H9 (cell line): ENCODE results near the gene BEX2. TPM values are rescaled to one million over a fixed set of nuclear protein-coding genes. Genes with fewer than 3 reads are reported as not detected.

Experiments used
- DNase-seq: peaks from one replicate; pipeline ENCODE4 v3.0.0-alpha.2; 2017
- H2AFZ ChIP-seq: one replicate; pipeline ENCODE4 v1.6.1; 2013; ENCODE audit warnings: mild to moderate bottlenecking, low read length, control low read depth, moderate library complexity
- H2AK5ac ChIP-seq: 2 replicates; pipeline ENCODE4 v1.6.1; 2013; ENCODE audit warnings: low read length, control low read depth, mixed read lengths; ENCODE audit not compliant: insufficient read length
- H2BK120ac ChIP-seq: one replicate; pipeline ENCODE4 v1.6.1; 2013; ENCODE audit warnings: low read depth, mild to moderate bottlenecking, low read length, control low read depth, inconsistent platforms; ENCODE audit not compliant: poor library complexity, severe bottlenecking
- H2BK12ac ChIP-seq: 2 replicates; pipeline ENCODE4 v1.6.1; 2013; ENCODE audit warnings: low read length, control low read depth, mixed read lengths, low read depth; ENCODE audit not compliant: insufficient read length
- H2BK15ac ChIP-seq: 2 replicates; pipeline ENCODE4 v1.6.1; 2013; ENCODE audit warnings: low read depth, low read length, control low read depth
- H2BK20ac ChIP-seq: one replicate; pipeline ENCODE4 v1.6.1; 2013; ENCODE audit warnings: low read depth, mild to moderate bottlenecking, low read length, control low read depth, inconsistent platforms; ENCODE audit not compliant: poor library complexity, severe bottlenecking
- H2BK5ac ChIP-seq: 2 replicates; pipeline ENCODE4 v1.6.1; 2013; ENCODE audit warnings: low read length, control low read depth, mixed read lengths; ENCODE audit not compliant: insufficient read length
- H3K14ac ChIP-seq: 2 replicates; pipeline ENCODE4 v1.6.1; 2013; ENCODE audit warnings: low read length, control low read depth; ENCODE audit not compliant: insufficient read depth
- H3K18ac ChIP-seq: 2 replicates; pipeline ENCODE4 v1.6.1; 2013; ENCODE audit warnings: low read depth, mild to moderate bottlenecking, mixed read lengths, low read length, control low read depth; ENCODE audit not compliant: insufficient read length
- H3K23ac ChIP-seq: 2 replicates; pipeline ENCODE4 v1.6.1; 2013; ENCODE audit warnings: low read length, control low read depth, mixed read lengths, low read depth; ENCODE audit not compliant: insufficient read length
- H3K23me2 ChIP-seq: 2 replicates; pipeline ENCODE4 v1.6.1; 2013; ENCODE audit warnings: low read depth, mild to moderate bottlenecking, mixed read lengths, low read length, control low read depth; ENCODE audit not compliant: insufficient read length, poor library complexity, severe bottlenecking
- H3K27ac ChIP-seq: 2 replicates; pipeline ENCODE4 v1.5.1; 2013; ENCODE audit warnings: low read length, control low read depth, mixed read lengths, low read depth; ENCODE audit not compliant: insufficient read length
- H3K27me3 ChIP-seq: 2 replicates; pipeline ENCODE4 v1.6.1; 2013; ENCODE audit warnings: low read length, control low read depth, inconsistent platforms; ENCODE audit not compliant: insufficient read depth
- H3K4ac ChIP-seq: 2 replicates; pipeline ENCODE4 v1.6.1; 2013; ENCODE audit warnings: low read depth, mild to moderate bottlenecking, control low read depth, inconsistent platforms, low read length, moderate library complexity
- H3K4me1 ChIP-seq: 2 replicates; pipeline ENCODE4 v1.6.1; 2013; ENCODE audit warnings: low read length, control low read depth, inconsistent platforms; ENCODE audit not compliant: insufficient read depth
- H3K4me2 ChIP-seq: 2 replicates; pipeline ENCODE4 v1.6.1; 2013; ENCODE audit warnings: low read length, control low read depth, mixed read lengths; ENCODE audit not compliant: insufficient read length, insufficient read depth
- H3K56ac ChIP-seq: 2 replicates; pipeline ENCODE4 v1.6.1; 2013; ENCODE audit warnings: low read depth, mild to moderate bottlenecking, mixed read lengths, low read length, control low read depth; ENCODE audit not compliant: insufficient read length
- H3K79me1 ChIP-seq: 2 replicates; pipeline ENCODE4 v1.6.1; 2013; ENCODE audit warnings: low read depth, mild to moderate bottlenecking, moderate library complexity, low read length, control low read depth, inconsistent platforms; ENCODE audit not compliant: insufficient read depth, poor library complexity, severe bottlenecking
- H3K79me2 ChIP-seq: 2 replicates; pipeline ENCODE4 v1.6.1; 2013; ENCODE audit warnings: low read length, control low read depth, inconsistent platforms; ENCODE audit not compliant: insufficient read depth
- H3K9ac ChIP-seq: 2 replicates; pipeline ENCODE4 v1.6.1; 2013; ENCODE audit warnings: low read length, control low read depth, mixed read lengths; ENCODE audit not compliant: insufficient read length; ENCODE audit errors: extremely low read depth
- H3K9me3 ChIP-seq: one replicate; pipeline ENCODE4 v1.6.1; 2013; ENCODE audit warnings: low read depth, low read length, inconsistent platforms; ENCODE audit not compliant: control insufficient read depth
- H3T11ph ChIP-seq: one replicate; pipeline ENCODE4 v1.6.1; 2013; ENCODE audit warnings: mild to moderate bottlenecking, low read length, control low read depth, inconsistent platforms
- H4K20me1 ChIP-seq: one replicate; pipeline ENCODE4 v1.6.1; 2013; ENCODE audit not compliant: control insufficient read depth, insufficient read length, insufficient read depth
- H4K5ac ChIP-seq: 2 replicates; pipeline ENCODE4 v1.6.1; 2013; ENCODE audit warnings: low read depth, mild to moderate bottlenecking, mixed read lengths, low read length, control low read depth; ENCODE audit not compliant: insufficient read length
- H4K8ac ChIP-seq: replicated peaks from 2 replicates; pipeline ENCODE4 v1.6.1; 2013; ENCODE audit warnings: low read length, control low read depth, mixed read lengths, low read depth; ENCODE audit not compliant: insufficient read length
- H4K91ac ChIP-seq: 2 replicates; pipeline ENCODE4 v1.6.1; 2013; ENCODE audit warnings: low read depth, mild to moderate bottlenecking, moderate library complexity, mixed read lengths, low read length, control low read depth; ENCODE audit not compliant: insufficient read length
- H3K27ac Mint-ChIP-seq, 3 experiments: 2 replicates in 2 of 3; 3 replicates in 1 of 3; pipeline ENCODE4 v1.8.0; 2020 to 2021; ENCODE audit warnings: mixed read lengths in 3 of 3, mild to moderate bottlenecking in 1 of 3, moderate library complexity in 1 of 3
- H3K27me3 Mint-ChIP-seq: 2 replicates; pipeline ENCODE4 v1.8.0; 2021; ENCODE audit warnings: low read depth, mild to moderate bottlenecking, moderate library complexity, mixed read lengths
- H3K36me3 Mint-ChIP-seq, 3 experiments: 2 replicates in 2 of 3; 3 replicates in 1 of 3; pipeline ENCODE4 v1.8.0; 2020 to 2021; ENCODE audit warnings: low read depth in 3 of 3, mixed read lengths in 3 of 3; ENCODE audit not compliant: insufficient read depth in 1 of 3
- H3K4me1 Mint-ChIP-seq, 2 experiments: 2 replicates each; pipeline ENCODE4 v1.8.0; 2020; ENCODE audit warnings: mixed read lengths in 2 of 2
- H3K4me3 Mint-ChIP-seq, 2 experiments: 2 replicates in 1 of 2; 3 replicates in 1 of 2; pipeline ENCODE4 v1.8.0; 2020 to 2021; ENCODE audit warnings: mild to moderate bottlenecking in 2 of 2, mixed read lengths in 2 of 2, moderate library complexity in 1 of 2
- H3K9me3 Mint-ChIP-seq, 2 experiments: 2 replicates in 1 of 2; 3 replicates in 1 of 2; pipeline ENCODE4 v1.8.0; 2020; ENCODE audit warnings: mild to moderate bottlenecking in 2 of 2, mixed read lengths in 2 of 2, moderate library complexity in 1 of 2
- WGBS: extraction: QIAGEN DNeasy Blood & Tissue Kit; methylation state at CpG from one replicate; pipeline ENCODE4 v1.1.7; 2013; ENCODE audit warnings: missing lambda C conversion rate, low lambda C conversion rate, mixed read lengths; ENCODE audit not compliant: insufficient read length; ENCODE audit errors: extremely low coverage; 5-methylcytosine and 5-hydroxymethylcytosine counted together
- total RNA-seq: library from RNA; stranded (reverse); gene quantifications from 2 replicates; pipeline ENCODE4 v1.2.1, GENCODE V29; 2021
- TF ChIP-seq, protein P1 (sequence below): fragments of 200-600 bp; sonication (generic); conservative IDR thresholded peaks from 3 replicates; pipeline ENCODE4 v1.8.0; 2021; ENCODE audit warnings: antibody characterized with exemption, mild to moderate bottlenecking

The BEX2 gene
- total RNA-seq, 1 experiment from 2014 or later: 29.6 TPM

DNA sequence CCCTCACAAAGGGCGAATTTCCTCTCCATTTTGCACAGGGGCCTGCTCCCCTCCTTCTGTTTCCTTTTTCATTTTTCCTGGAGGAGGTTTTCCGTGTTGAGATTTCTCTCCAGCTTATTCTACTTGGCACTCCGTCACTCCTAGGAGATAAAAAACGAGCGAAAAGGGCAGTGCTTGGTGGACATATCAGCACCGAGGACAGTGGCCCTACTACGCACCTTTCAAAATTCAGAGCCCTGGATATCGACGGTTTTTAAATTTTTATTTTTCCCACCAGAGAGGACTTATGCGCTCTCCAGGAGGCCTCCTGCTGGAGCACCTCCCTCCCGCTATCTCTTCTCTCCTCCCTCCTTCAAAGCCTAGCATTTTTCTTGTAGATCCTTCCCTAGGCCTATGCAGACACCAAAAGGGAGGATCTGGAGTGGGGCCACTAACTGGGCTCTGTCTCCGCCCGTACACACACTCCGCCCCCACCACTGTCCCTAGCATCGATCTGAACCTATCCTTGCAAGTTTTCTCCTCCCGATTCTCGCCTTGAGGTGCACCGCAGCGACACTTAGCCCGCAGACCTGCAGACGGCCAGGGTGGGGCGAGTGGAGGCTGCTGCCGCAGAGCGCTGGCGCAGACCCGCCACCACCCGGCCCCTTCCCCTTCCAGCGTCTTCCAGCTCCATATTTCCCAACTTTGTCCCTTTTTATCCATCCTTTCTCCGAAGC lies 37.0 kb upstream of the BEX2 start:
- H3K4ac ChIP-seq: no peak overlapping the region
- peak overlapping the region; percentile 47 for H3K4me2 ChIP-seq
- Mint-ChIP-seq H3K27me3 (peaks cover 5% of the 10 kb centered on the region), H3K27ac (no peak overlapping the region), H3K4me3 (peak overlapping the region; percentile 53 to 75), H3K4me1 (peaks cover 11 to 13% of the 10 kb centered on the region in 2 experiments; a peak in 3 of 4 replicates), H3K36me3 (no peaks in the 10 kb centered on the region), H3K9me3 (peaks cover 0 to 44% of the 10 kb centered on the region in 2 experiments; a peak in 2 of 5 replicates)
- no peak overlapping the region for H4K91ac ChIP-seq
- whole genome bisulfite sequencing: no CpG with 5 or more reads among the region's 29 CpGs
- no peaks in the 10 kb centered on the region for H3K79me1 ChIP-seq
- H3K23ac ChIP-seq: no peak overlapping the region
- H4K5ac ChIP-seq: no peak overlapping the region
- no peak overlapping the region for H3K56ac ChIP-seq
- H2BK15ac ChIP-seq: no peak overlapping the region
- no peak overlapping the region for H4K8ac ChIP-seq
- H3T11ph ChIP-seq: no peak overlapping the region
- no peaks in the 10 kb centered on the region for H3K79me2 ChIP-seq
- no peak overlapping the region for H2BK20ac ChIP-seq
- H4K20me1 ChIP-seq: no peaks in the 10 kb centered on the region
- no peak overlapping the region for H3K14ac ChIP-seq
- H3K9me3 ChIP-seq: no peaks in the 10 kb centered on the region
- no peaks in the 10 kb centered on the region for H3K23me2 ChIP-seq
- H3K18ac ChIP-seq: no peak overlapping the region
- H2BK12ac ChIP-seq: no peak overlapping the region
- no peak overlapping the region for H3K27ac ChIP-seq
- H2BK5ac ChIP-seq: no peak overlapping the region
- no peak overlapping the region for H2BK120ac ChIP-seq
- TF ChIP-seq, protein P1, sequence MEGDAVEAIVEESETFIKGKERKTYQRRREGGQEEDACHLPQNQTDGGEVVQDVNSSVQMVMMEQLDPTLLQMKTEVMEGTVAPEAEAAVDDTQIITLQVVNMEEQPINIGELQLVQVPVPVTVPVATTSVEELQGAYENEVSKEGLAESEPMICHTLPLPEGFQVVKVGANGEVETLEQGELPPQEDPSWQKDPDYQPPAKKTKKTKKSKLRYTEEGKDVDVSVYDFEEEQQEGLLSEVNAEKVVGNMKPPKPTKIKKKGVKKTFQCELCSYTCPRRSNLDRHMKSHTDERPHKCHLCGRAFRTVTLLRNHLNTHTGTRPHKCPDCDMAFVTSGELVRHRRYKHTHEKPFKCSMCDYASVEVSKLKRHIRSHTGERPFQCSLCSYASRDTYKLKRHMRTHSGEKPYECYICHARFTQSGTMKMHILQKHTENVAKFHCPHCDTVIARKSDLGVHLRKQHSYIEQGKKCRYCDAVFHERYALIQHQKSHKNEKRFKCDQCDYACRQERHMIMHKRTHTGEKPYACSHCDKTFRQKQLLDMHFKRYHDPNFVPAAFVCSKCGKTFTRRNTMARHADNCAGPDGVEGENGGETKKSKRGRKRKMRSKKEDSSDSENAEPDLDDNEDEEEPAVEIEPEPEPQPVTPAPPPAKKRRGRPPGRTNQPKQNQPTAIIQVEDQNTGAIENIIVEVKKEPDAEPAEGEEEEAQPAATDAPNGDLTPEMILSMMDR: no peak
- no peak overlapping the region for H2AK5ac ChIP-seq
- DNase-seq: peak; percentile 65
- peaks cover 4% of the 10 kb centered on the region; the same call in 1 of the 2 replicates for H3K4me1 ChIP-seq
- no peaks in the 10 kb centered on the region; the same call in 1 of the 2 replicates for H3K27me3 ChIP-seq
- H2AFZ ChIP-seq: no peak overlapping the region
- H3K9ac ChIP-seq: no peak overlapping the region
